ENCODE data around the gene USP9X. TPM values are rescaled to one million over a fixed set of nuclear protein-coding genes. Genes with fewer than 3 reads are reported as not detected.

Gene USP9X
- total and polyA plus RNA-seq, 2 experiments from 2014 or later = 62.2 to 329 TPM

DNA sequence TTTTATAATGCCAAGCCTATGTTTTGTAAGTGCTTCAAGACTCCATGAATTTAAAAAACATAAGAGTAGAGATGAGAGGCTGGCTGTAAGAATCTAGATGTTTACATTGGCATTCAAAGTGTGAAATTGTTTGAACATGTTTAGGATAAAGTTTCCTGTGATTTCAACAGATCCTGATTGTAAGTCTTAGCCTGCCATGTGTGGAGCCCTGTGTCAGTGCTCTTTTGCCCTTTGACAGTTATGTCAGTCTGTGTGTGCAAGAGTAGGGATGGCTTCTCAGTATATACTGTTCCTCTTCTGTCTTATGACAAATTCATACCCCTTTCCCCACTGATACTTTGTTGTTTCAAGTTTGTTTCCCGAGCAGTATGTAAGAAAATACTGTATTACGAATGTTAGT lies 68.2 kb downstream of the USP9X start:
- no peak overlapping the region for H3K4me3 Mint-ChIP-seq
- Histone ChIP-seq H3K27ac (ENCODE audit: low read depth) (no peak overlapping the region; the same call in 1 of the 2 replicates), H3K27me3 (ENCODE audit: insufficient read depth) (no peaks in the 10 kb centered on the region), H3K4me3 (no peak overlapping the region), H3K36me3 (ENCODE audit: insufficient read depth) (peaks cover 45% of the 10 kb centered on the region; the same call in 1 of the 2 replicates), H3K9me2 (ENCODE audit: insufficient read depth) (no peaks in the 10 kb centered on the region), H3F3A (replicated peaks; ENCODE audit: low read depth) (peaks cover 14% of the 10 kb centered on the region), H3K79me2 (replicated peaks; ENCODE audit: insufficient read depth) (peaks cover 26% of the 10 kb centered on the region), H3K4me1 (ENCODE audit: insufficient read depth) (no peaks in the 10 kb centered on the region), H3K4me2 (no peak overlapping the region), H2AFZ (no peak overlapping the region), H4K20me1 (replicated peaks; ENCODE audit: insufficient read depth) (peaks cover 6% of the 10 kb centered on the region)
- H3K27ac Mint-ChIP-seq = no peak overlapping the region; the same call in 1 of the 2 replicates
- TF ChIP-seq EZH2 (IDR thresholded peaks at IDR 0.05; ENCODE audit: low read depth, unreplicated experiment) = no peak
- TF ChIP-seq, protein P1, sequence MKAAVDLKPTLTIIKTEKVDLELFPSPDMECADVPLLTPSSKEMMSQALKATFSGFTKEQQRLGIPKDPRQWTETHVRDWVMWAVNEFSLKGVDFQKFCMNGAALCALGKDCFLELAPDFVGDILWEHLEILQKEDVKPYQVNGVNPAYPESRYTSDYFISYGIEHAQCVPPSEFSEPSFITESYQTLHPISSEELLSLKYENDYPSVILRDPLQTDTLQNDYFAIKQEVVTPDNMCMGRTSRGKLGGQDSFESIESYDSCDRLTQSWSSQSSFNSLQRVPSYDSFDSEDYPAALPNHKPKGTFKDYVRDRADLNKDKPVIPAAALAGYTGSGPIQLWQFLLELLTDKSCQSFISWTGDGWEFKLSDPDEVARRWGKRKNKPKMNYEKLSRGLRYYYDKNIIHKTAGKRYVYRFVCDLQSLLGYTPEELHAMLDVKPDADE (IDR thresholded peaks at IDR 0.05) = no peak
- TF ChIP-seq POLR2AphosphoS5 (IDR thresholded peaks at IDR 0.05; ENCODE audit: low read depth) = no peak
- TF ChIP-seq JUNB (IDR thresholded peaks at IDR 0.05; ENCODE audit: unreplicated experiment) = no peak
- TF ChIP-seq, protein P2, sequence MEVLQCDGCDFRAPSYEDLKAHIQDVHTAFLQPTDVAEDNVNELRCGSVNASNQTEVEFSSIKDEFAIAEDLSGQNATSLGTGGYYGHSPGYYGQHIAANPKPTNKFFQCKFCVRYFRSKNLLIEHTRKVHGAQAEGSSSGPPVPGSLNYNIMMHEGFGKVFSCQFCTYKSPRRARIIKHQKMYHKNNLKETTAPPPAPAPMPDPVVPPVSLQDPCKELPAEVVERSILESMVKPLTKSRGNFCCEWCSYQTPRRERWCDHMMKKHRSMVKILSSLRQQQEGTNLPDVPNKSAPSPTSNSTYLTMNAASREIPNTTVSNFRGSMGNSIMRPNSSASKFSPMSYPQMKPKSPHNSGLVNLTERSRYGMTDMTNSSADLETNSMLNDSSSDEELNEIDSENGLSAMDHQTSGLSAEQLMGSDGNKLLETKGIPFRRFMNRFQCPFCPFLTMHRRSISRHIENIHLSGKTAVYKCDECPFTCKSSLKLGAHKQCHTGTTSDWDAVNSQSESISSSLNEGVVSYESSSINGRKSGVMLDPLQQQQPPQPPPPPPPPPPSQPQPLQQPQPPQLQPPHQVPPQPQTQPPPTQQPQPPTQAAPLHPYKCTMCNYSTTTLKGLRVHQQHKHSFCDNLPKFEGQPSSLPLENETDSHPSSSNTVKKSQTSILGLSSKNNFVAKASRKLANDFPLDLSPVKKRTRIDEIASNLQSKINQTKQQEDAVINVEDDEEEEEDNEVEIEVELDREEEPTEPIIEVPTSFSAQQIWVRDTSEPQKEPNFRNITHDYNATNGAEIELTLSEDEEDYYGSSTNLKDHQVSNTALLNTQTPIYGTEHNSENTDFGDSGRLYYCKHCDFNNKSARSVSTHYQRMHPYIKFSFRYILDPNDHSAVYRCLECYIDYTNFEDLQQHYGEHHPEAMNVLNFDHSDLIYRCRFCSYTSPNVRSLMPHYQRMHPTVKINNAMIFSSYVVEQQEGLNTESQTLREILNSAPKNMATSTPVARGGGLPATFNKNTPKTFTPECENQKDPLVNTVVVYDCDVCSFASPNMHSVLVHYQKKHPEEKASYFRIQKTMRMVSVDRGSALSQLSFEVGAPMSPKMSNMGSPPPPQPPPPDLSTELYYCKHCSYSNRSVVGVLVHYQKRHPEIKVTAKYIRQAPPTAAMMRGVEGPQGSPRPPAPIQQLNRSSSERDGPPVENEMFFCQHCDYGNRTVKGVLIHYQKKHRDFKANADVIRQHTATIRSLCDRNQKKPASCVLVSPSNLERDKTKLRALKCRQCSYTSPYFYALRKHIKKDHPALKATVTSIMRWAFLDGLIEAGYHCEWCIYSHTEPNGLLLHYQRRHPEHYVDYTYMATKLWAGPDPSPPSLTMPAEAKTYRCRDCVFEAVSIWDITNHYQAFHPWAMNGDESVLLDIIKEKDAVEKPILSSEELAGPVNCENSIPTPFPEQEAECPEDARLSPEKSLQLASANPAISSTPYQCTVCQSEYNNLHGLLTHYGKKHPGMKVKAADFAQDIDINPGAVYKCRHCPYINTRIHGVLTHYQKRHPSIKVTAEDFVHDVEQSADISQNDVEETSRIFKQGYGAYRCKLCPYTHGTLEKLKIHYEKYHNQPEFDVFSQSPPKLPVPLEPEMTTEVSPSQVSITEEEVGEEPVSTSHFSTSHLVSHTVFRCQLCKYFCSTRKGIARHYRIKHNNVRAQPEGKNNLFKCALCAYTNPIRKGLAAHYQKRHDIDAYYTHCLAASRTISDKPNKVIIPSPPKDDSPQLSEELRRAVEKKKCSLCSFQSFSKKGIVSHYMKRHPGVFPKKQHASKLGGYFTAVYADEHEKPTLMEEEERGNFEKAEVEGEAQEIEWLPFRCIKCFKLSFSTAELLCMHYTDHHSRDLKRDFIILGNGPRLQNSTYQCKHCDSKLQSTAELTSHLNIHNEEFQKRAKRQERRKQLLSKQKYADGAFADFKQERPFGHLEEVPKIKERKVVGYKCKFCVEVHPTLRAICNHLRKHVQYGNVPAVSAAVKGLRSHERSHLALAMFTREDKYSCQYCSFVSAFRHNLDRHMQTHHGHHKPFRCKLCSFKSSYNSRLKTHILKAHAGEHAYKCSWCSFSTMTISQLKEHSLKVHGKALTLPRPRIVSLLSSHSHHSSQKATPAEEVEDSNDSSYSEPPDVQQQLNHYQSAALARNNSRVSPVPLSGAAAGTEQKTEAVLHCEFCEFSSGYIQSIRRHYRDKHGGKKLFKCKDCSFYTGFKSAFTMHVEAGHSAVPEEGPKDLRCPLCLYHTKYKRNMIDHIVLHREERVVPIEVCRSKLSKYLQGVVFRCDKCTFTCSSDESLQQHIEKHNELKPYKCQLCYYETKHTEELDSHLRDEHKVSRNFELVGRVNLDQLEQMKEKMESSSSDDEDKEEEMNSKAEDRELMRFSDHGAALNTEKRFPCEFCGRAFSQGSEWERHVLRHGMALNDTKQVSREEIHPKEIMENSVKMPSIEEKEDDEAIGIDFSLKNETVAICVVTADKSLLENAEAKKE (CRISPR knock-in tag; IDR thresholded peaks at IDR 0.05) = no peak
- TF ChIP-seq, protein P3, sequence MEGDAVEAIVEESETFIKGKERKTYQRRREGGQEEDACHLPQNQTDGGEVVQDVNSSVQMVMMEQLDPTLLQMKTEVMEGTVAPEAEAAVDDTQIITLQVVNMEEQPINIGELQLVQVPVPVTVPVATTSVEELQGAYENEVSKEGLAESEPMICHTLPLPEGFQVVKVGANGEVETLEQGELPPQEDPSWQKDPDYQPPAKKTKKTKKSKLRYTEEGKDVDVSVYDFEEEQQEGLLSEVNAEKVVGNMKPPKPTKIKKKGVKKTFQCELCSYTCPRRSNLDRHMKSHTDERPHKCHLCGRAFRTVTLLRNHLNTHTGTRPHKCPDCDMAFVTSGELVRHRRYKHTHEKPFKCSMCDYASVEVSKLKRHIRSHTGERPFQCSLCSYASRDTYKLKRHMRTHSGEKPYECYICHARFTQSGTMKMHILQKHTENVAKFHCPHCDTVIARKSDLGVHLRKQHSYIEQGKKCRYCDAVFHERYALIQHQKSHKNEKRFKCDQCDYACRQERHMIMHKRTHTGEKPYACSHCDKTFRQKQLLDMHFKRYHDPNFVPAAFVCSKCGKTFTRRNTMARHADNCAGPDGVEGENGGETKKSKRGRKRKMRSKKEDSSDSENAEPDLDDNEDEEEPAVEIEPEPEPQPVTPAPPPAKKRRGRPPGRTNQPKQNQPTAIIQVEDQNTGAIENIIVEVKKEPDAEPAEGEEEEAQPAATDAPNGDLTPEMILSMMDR (conservative IDR thresholded peaks at IDR 0.05; ENCODE audit: low read depth in 2 of 2) = no peak
- no peak for TF ChIP-seq STAT1 (IDR thresholded peaks at IDR 0.05; ENCODE audit: unreplicated experiment)
- no peak for TF ChIP-seq CREB1 (CRISPR knock-in tag; IDR thresholded peaks at IDR 0.05; ENCODE audit: low read depth)
- no peak for TF ChIP-seq ZNF114 (CRISPR knock-in tag; IDR thresholded peaks at IDR 0.05)
- no peak for TF ChIP-seq EZH2phosphoT487 (IDR thresholded peaks at IDR 0.05; ENCODE audit: unreplicated experiment)
- TF ChIP-seq, protein P4, sequence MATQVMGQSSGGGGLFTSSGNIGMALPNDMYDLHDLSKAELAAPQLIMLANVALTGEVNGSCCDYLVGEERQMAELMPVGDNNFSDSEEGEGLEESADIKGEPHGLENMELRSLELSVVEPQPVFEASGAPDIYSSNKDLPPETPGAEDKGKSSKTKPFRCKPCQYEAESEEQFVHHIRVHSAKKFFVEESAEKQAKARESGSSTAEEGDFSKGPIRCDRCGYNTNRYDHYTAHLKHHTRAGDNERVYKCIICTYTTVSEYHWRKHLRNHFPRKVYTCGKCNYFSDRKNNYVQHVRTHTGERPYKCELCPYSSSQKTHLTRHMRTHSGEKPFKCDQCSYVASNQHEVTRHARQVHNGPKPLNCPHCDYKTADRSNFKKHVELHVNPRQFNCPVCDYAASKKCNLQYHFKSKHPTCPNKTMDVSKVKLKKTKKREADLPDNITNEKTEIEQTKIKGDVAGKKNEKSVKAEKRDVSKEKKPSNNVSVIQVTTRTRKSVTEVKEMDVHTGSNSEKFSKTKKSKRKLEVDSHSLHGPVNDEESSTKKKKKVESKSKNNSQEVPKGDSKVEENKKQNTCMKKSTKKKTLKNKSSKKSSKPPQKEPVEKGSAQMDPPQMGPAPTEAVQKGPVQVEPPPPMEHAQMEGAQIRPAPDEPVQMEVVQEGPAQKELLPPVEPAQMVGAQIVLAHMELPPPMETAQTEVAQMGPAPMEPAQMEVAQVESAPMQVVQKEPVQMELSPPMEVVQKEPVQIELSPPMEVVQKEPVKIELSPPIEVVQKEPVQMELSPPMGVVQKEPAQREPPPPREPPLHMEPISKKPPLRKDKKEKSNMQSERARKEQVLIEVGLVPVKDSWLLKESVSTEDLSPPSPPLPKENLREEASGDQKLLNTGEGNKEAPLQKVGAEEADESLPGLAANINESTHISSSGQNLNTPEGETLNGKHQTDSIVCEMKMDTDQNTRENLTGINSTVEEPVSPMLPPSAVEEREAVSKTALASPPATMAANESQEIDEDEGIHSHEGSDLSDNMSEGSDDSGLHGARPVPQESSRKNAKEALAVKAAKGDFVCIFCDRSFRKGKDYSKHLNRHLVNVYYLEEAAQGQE (IDR thresholded peaks at IDR 0.05; ENCODE audit: unreplicated experiment) = no peak
- no peak for TF ChIP-seq ZNF331 (CRISPR knock-in tag; IDR thresholded peaks at IDR 0.05; ENCODE audit: low read depth)
- no peak for TF ChIP-seq NANOG (IDR thresholded peaks at IDR 0.05; ENCODE audit: borderline replicate concordance)
- DNase-seq (ENCODE audit: low spot score) (no peak), ATAC-seq (no peak)
- peaks cover 84% of the 10 kb centered on the region for H3K36me3 Mint-ChIP-seq (ENCODE audit: low read depth)
- no peaks in the 10 kb centered on the region for H3K9me3 Mint-ChIP-seq
- peaks cover 9% of the 10 kb centered on the region; the same call in 2 of the 3 replicates for H3K4me1 Mint-ChIP-seq
- H3K27me3 Mint-ChIP-seq (ENCODE audit: insufficient read depth, low read depth, poor library complexity) = peaks cover 11% of the 10 kb centered on the region
